ENCODE results near the gene MGAT4A.

The MGAT4A gene

DNA sequence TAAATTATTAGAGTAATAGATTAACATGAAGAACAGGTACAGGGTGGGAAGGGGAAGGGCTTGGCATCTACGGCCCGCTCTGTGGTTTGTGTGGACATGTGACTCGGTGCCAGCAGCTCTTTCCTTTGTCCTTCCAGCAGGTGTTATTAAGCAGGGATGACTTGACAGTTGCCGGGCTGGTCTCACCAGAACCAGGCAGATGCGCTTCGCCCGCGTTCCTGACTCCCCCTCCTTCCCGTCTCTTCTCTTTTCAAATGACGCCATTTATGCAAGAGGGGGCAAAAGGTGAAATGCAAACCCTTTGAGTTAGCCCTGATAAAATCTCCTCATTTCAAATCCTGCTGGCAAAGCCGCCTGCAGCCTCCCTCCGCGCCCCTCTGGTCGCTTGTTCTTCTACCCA lies 38.9 kb upstream of the MGAT4A start:
- ChIA-PET CTCF (no interaction called here), POLR2A (ENCODE audit: low non-redundant PET) (no interaction called here)
- H3K27ac ChIP-seq, result no peak overlapping the region
- DNase-seq (ENCODE audit: low spot score), result no peak
- no peak for TF ChIP-seq CTCF (conservative IDR thresholded peaks at IDR 0.05; ENCODE audit: low read depth)

- ChIA-PET CTCF (no interaction called here), POLR2A (ENCODE audit: low non-redundant PET) (no interaction called here)
- DNase-seq (ENCODE audit: low spot score), result no peak
- TF ChIP-seq CTCF (conservative IDR thresholded peaks at IDR 0.05; ENCODE audit: low read depth), result no peak
- no peak overlapping the region for H3K27ac ChIP-seq
Observed at GRCh38 chr2:98769114-98769476, 38.2 kb upstream of the MGAT4A start.

DNA sequence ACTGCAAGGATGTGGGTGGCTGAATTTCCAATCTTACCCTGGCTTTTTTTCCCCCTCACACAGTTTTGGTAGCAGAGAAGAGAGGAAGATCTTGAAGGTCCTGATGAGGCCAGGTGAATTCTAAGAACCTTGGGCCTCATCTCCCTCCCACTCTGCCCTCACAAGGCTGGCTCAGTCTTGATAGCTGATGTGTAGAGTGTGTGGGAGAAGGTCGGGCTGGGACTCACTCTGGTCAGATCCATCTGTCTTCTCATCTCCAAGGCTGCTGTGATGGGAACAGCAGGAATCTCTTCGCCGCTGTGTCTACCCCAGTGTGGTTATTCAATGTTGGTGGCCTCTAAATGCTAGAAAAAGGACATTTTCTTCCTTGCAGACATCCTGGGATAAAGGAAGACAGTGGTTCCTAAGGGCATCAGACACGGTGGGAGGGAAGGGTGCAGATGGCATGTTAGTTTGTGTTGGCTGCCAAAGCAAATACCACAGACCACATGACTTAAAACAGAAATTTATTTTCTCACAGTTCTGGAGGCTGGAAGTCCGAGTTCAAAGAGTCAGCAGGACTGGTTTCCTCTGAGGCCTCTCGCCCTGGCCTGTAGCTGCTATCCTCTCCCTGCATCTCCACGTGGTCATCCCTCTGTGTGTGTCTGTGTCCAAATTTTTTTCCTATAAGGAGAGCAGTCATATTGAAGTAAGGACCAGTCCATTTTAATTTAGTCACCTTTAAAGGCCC lies 37.6 kb upstream of the MGAT4A start:
- ChIA-PET CTCF (interaction anchor here (0.5 to 1.3 kb wide), 2 partner anchors 11 to 119 kb away, joined by 3 to 4 read pairs; no protein-coding TSS in a partner anchor), POLR2A (ENCODE audit: low non-redundant PET) (no interaction called here)
- no peak overlapping the region for H3K27ac ChIP-seq
- no peak for TF ChIP-seq CTCF (conservative IDR thresholded peaks at IDR 0.05; ENCODE audit: low read depth)
- DNase-seq (ENCODE audit: low spot score), result no peak

- no peak for TF ChIP-seq CTCF (conservative IDR thresholded peaks at IDR 0.05; ENCODE audit: low read depth)
- ChIA-PET CTCF (no interaction called here), POLR2A (ENCODE audit: low non-redundant PET) (no interaction called here)
- DNase-seq (ENCODE audit: low spot score), result no peak
- H3K27ac ChIP-seq, result no peak overlapping the region
Observed at GRCh38 chr2:98764499-98764898, 33.6 kb upstream of the MGAT4A start.

GRCh38 chr2:98763209-98763951 lies 32.4 kb upstream of the MGAT4A start:
- TF ChIP-seq CTCF (conservative IDR thresholded peaks at IDR 0.05; ENCODE audit: low read depth), result no peak
- no peak overlapping the region for H3K27ac ChIP-seq
- DNase-seq (ENCODE audit: low spot score), result no peak
- ChIA-PET CTCF (no interaction called here), POLR2A (ENCODE audit: low non-redundant PET) (no interaction called here)

DNA sequence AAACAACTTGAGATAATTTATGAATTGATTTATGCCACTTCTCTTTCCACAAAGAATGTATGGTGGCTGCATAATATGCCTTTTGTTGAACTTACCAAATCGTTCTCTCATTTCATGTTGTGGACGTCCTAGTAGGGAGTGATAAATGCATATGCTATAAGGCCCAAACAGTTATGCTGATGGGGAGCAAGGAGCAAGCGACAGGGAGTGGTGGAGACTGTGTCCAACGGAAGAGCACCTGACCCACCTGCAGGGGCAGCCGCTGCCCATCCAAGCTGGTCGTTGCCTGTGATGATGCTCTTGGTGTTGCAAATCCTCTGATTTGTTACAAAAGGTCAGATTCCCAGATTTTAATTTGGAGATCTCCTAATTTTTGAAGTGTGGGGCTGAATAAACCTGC lies 31.0 kb upstream of the MGAT4A start:
- no peak for DNase-seq (ENCODE audit: low spot score)
- H3K27ac ChIP-seq, result no peak overlapping the region
- POLR2A ChIA-PET (ENCODE audit: low non-redundant PET), result no interaction called here
- no peak for TF ChIP-seq CTCF (conservative IDR thresholded peaks at IDR 0.05; ENCODE audit: low read depth)
- CTCF ChIA-PET, result no interaction called here
